T-helper 2 cell (primary cell): ENCODE data around the gene DLG2.

Source experiments
- DNase-seq, 5 experiments: peaks; one replicate each; pipeline versions ENCODE4 v3.0.0 to v3.0.0-alpha.2; 2012 to 2022

The DLG2 gene

DNA sequence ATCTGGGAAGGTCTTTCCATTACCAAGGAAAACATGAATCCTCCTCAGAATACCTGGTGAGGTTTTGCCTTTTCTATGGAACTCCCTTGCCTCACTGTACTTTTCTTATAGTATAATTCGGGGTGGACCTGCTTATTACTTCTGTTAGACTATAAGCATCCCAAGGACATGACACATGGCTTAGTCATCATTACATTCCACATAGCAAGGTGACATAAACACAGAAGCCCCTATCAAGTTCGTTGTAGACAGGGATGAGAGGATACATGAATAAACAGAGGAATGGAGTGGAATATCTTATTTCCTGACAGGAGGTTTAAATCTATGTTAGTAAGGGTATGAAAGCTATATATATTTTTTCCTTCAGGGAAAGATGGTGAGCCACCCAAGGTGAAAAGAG lies 1808.8 kb downstream of the DLG2 start:
- DNase-seq = no peak

GRCh38 chr11:83816572-83817187 lies 1810.5 kb downstream of the DLG2 start:
- DNase-seq = no peak

GRCh38 chr11:83815736-83816135 lies 1811.4 kb downstream of the DLG2 start:
- no peak for DNase-seq

DNA sequence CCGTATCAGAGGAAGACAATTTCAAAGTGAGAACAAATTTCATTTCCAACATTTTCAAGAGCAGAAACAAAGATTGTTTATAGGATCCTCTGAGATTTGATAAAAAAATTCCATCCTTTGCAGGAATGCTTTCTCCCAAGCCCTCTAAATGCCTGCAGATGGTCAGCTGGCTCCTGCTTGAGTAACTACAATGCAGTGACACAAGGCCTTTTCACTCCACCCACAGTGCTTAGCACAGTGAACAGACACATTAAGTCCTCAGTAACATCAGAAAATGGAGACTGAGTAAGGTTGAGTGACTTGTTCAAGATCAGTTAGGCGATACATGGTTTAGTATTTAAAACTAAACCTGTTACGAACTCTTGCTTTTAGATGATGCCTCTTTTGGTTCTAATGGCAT lies 1813.8 kb downstream of the DLG2 start:
- no peak for DNase-seq

GRCh38 chr11:83809274-83809673 lies 1817.9 kb downstream of the DLG2 start:
- no peak for DNase-seq

DNA sequence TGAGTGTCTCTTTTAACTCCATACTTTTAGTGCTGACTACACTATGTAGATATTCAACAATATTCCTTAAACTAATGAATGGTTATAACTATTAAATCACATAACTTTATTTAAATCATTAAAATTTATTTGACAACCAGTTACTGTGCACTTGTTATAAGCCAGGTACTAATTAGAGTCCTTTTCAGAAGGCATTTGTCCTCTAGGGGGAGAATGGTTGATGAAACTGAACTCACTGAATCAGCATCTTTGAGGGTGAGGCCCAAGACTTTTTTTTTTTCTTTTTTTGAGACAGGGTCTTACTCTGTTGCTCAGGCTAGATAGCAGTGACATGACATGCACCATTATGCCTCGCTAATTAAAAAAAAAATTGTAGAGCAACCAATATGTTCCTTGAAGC lies 1825.3 kb downstream of the DLG2 start:
- no peak for DNase-seq

DNA sequence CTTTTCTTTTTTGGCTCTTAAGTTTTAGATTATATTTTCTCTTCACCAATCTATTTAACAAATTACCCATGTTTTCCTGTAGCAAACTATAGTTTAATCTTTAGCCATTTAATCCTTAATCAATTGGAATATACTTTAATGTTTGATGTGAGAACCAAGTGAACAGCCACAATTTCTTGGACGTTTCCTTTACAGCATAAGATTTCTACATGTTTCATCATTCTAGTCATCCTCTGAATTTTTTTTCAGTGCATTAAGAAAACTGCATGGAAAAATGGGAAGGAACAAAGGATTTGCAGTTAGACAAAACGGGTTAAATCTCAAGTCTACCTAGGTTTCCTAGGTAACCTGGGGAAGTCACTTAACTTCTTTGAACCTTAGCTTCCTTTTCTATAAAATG lies 1833.8 kb downstream of the DLG2 start:
- no peak for DNase-seq

DNA sequence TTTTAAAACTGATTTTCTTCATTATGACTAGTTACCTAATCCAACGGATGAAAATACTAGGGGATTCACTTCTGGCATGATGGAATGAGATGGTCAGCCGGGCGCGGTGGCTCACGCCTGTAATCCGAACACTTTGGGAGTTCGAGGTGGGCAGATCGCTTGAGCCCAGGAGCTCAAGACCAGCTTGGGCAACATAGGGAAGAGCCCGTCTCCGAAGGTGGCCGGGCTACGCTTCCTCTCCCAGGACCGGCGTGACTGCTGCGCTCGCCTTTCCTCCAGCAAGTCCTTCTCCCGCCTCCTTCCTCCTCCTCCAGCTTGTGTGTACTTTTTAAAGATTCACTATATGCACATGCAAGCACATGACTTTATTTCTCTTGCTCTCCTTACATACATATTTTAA lies 1835.6 kb downstream of the DLG2 start:
- no peak for DNase-seq

DNA sequence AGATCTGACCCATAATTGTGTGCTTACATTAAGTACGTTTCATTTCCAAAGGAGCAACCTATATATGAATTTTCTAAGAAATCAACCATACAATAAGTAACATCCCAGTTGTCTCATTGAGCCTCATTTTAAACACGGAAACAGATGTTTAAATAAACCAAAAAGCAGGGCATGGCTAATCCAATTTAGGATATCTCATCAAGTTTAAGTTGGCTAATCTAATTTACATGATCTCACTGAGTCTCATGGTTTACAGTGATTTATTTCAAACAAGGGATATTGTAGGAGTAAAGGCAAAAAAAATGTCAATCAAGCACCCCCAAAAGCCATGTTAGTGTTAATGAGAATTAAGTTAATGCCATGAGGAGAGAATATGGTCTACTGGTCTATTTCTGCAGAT lies 1841.2 kb downstream of the DLG2 start:
- no peak for DNase-seq

- no peak for DNase-seq
Observed at GRCh38 chr11:83784419-83784818, 1842.7 kb downstream of the DLG2 start.

DNA sequence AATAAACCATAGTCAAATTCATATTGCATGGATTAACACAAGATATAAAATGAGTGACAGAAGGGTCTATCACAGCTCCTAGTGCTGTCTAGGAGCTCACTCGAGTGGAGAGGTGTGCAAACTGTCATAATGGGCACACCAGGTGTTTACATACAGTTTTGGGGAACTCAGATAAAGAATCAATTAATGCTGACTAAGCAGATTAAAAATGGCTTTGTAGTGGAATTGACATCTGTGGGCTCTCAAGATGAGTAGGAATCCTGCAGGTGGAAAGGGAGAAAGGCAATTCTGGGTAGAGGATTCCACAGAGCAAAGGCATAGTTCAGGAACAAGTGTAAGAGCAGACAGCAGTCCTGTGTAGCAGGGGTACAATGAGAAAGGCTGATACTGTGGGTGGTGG lies 1844.8 kb downstream of the DLG2 start:
- DNase-seq = no peak

DNA sequence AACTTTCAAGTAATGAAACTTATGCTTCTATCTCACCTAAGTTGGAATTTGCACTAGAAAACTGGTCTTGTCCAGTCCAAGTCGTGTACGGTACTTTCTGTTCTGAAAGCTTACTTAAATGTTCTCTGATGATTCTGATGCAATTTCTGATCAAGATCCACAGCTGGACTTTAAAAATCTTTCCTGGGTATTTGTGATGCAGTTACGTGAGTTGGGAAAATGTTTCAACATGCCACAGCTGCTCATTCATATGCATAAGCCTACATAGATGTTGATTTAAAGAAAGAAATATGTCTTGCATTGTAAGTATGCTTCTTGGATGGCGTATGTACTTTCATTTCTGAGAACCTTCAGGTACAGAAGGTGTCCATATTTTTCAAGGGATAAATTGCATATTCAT lies 1847.3 kb downstream of the DLG2 start:
- DNase-seq = no peak

GRCh38 chr11:83778596-83778995 lies 1848.5 kb downstream of the DLG2 start:
- DNase-seq = no peak

GRCh38 chr11:83773950-83774880 lies 1852.9 kb downstream of the DLG2 start:
- DNase-seq = no peak

- DNase-seq = no peak
Observed at GRCh38 chr11:83768489-83768888, 1858.7 kb downstream of the DLG2 start.

DNA sequence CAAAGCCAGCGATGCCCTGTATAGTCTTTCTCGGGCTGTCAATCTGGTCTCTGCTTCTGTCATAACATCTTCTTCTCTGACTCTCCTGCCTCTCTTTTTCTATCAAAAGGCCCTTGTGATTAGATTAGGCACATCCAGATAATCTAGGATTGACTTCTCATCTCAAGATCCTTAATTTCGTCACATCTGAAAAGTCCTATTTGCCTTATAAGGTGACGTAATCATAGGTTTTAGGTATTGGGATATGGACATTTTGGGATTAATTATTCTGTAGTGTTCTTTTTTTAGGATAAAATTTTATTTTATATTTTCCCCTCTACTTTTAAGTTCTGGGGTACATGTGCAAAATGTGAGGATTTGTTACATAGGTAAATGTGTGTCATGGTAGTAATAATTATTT lies 1860.2 kb downstream of the DLG2 start:
- DNase-seq = no peak

- peak in 1 of 5 experiments; percentile 4 for DNase-seq
Observed at GRCh38 chr11:83764643-83765042, 1862.5 kb downstream of the DLG2 start.

- DNase-seq = no peak
Observed at GRCh38 chr11:83760932-83761331, 1866.2 kb downstream of the DLG2 start.

- no peak for DNase-seq
Observed at GRCh38 chr11:83759148-83759547, 1868.0 kb downstream of the DLG2 start.

- DNase-seq = no peak
Observed at GRCh38 chr11:83751041-83751440, 1876.1 kb downstream of the DLG2 start.

DNA sequence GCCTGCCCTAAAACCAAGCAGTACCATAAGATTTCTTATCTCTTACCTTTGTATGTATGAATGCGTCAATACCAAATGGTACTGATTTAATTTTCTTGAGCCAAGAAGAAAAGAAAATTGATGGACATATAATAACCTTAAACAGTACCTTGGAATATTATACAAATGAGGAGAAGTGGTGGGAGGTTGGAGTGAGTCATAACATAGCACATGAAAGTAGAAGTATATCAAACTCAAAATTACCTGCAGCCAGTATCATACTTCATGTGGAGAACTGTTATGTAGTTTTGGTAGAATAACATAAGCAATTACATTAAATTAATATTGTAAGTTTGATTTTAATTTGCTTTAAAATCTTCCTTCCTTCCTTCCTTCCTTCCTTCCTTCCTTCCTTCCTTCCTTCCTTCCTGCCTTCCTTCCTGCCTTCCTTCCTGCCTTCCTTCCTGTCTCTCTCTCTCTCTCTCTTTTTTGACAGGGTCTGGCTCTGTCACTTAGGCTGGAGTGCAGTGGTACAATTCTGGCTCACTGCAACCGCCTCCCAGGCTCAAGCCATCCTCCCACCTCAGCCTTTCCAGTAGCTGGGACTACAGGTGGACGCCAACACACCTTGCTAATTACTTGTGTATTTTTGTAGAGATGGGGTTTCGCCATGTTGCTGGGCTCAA lies 1880.1 kb downstream of the DLG2 start:
- DNase-seq = no peak

GRCh38 chr11:83744620-83745192 lies 1882.4 kb downstream of the DLG2 start:
- no peak for DNase-seq

DNA sequence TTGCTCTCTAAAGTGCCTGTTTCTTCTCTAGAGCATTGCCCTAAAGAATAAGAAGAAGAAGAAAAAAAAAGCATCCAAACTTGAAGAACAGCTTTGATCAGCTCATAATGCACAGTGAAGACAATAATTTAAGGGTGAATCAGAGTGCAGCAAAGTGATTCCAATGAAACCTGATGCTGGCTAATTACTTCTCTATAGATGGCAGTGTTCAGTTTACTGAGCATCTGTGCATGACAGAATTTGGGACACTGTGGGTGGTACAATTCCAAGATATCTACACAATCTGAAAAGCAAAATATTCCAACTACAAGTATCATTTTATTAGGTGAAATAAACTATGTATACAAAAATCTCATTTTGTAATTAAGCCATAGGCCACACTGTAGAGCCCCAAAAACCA lies 1890.5 kb downstream of the DLG2 start:
- no peak for DNase-seq
